GM19438 (cell line): ENCODE results near the gene MTA2.

ENCODE experiments used
- ATAC-seq: cut with Tn5 transposase; IDR thresholded peaks from one replicate; pipeline ENCODE4 v1.9.1; 2021; ENCODE audit warnings: low read depth; ENCODE audit not compliant: unreplicated experiment

MTA2 gene

DNA sequence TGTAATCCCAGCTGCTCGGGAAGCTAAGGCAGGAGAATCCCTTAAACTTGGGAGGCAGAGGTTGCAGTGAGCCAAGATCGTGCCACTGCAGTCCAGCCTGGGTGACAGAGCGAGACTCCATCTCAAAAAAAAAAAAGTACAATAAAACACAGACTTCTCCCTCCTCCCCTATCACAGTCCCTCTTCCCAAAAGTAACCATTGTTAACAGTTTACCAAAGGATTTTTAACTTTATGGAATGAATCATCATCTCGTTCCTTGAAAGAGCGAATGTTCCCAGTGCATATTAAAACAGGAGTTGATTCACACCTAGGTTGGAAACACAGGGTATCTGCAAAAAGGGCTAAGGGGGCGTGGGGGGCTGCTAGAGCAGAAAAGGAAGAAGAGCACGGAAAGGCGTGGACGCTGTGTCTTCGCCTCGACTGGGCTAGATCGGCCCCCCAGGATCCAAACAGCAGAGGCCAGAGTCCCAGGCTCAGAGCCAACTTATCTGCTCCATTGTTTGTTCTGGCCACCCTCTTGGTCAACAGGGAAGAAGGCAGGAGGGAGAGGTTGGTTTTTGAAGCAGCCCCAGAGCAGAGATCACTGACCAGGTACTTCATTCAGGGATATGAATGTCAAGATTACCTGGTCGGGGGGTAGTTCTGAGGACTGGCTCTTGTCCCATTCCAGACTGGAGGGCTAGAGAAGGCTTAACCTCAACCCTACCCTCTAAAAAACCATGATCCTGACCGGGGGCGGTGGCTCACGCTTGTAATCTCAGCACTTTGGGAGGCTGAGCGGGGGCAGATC, 52.9 kb downstream of the MTA2 start:
- no peak for ATAC-seq

DNA sequence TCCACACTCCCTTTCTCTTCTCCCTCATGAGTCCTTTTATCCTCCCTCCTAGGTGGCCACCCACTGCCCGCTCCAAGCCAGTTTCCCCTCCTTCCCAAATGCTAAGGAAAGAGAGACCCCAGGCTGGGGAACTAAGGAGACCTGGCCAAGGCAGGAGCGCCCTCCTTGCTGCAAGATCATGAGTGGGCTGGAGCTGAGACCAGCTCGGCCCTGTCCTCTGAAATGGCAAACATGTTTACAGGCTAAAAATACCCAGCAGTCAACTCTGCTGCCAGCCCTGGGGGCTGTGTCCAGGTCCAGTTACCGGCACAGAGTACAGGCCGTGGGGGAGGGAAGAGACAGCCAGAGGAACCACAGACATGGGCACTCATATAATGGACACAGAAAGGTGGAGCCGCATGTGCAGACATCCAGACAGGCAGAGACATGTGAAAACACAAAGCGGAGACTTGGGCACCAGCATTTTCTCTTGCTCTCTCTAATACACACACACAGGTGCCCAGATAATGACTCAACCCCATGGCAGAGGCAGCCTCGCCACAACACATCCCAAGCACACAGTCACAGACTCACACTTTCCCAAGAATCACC, 53.9 kb downstream of the MTA2 start:
- ATAC-seq, result no peak

DNA sequence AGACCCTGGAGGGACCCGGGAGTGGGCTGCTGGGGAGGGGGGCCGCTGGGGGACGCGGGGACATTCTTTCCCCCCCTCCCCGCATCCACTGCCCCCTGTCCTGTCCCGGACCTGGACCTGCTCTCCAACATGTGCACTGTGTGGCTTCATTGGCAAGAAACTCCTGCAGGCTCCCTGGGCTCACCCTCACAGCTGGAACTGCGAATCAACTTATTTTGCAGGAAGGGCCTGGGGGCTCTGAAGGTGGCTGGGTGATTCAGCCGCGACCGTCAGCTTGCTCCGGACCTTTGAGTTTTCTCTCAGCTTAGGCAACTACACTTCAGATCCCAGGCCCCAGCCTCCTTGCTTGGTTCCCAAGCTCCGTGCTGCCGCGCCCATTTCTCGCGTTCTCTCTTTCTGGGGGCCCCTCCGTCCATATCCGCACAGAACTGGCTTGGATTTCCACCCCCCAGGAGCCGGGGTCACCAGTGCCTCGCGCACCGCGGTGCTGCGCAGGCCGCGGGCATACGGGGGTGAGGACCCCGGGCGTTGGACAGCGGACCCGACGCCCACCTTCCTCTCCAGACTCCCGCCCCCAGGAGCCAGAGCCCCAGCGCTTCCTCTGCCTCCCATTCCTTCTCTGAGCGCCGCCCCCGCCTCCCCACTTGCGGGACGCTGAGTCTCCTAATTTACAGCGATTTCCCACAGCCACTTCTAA, 54.6 kb downstream of the MTA2 start:
- no peak for ATAC-seq

DNA sequence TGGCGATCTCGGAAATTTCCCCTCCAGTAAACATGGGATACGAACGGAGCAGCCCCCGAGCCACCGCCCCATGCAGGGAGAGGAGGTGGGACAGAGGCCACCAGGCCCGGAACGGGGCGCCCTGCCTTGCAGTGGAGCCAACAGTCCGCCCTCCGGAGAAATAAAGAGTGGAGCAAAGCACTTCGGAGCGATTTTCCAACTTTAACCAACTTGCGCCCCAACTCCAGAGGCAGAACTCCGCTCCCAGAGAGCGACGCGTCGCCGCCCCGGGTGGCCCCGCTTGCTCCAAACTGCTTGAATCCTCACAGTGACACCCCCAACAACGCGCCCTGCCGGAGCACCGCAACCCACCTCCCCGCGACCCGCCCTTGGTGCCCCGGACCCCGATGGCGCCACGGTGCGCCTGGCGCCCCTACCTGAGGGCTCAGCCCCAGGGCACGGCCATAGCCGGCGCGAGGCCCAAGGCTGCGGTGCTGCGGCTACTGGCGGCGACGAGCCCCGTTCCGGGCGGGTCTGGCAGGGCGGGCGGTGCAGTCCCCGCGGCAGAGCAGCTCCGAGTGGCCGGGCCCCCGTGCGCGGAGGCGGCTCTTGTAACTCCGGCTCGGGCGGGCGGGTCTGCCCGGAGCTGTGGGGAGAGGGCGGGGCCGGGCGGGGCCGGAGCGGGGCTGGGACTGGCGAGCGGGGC, 55.3 kb downstream of the MTA2 start, which contains the start of gene AHNAK:
Gene AHNAK (minus strand): TSS at position 563 of the 685 bp plus-strand sequence. CDS start 10,708 bp downstream, outside the sequence.
- ATAC-seq, result no peak

DNA sequence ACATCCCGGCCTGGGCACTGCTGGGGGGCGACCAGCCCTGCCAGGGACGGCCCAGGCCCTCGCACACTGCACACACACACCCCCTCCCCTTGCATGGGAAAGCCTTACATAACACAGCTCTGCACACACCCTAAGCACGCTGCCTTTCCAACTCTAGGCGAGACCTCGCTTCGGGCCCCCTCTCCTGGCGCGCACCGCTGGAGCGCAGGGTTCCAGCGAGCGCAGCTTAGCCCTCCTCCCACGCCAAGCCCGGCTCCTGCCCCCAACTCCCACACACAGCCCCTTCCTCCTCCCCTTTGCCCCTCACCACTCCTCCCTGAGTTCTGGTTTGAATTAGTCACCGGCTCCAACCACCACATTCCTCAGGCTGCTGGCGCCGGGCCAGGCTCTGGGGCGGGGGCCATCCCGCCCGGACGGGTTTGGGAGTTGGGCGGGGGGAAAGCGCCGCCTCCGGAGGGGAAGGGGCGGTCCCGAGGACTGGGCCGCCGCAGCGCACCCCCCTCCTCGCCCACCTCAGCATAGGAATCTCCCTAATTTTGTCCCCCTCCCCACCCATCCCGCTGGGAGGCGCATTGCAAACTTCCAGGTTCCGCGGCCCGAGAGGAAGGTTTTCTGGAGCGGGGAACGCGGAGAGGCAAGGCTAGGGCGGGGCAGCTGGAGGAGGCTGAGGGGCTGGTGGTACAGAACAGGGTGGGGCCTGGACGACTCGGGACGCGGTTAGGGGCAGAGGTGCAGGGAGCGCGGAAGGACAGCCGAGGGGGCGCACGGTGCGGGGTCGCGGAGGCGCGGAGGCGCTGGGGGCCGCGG, 56.0 kb downstream of the MTA2 start:
- ATAC-seq, result no peak

DNA sequence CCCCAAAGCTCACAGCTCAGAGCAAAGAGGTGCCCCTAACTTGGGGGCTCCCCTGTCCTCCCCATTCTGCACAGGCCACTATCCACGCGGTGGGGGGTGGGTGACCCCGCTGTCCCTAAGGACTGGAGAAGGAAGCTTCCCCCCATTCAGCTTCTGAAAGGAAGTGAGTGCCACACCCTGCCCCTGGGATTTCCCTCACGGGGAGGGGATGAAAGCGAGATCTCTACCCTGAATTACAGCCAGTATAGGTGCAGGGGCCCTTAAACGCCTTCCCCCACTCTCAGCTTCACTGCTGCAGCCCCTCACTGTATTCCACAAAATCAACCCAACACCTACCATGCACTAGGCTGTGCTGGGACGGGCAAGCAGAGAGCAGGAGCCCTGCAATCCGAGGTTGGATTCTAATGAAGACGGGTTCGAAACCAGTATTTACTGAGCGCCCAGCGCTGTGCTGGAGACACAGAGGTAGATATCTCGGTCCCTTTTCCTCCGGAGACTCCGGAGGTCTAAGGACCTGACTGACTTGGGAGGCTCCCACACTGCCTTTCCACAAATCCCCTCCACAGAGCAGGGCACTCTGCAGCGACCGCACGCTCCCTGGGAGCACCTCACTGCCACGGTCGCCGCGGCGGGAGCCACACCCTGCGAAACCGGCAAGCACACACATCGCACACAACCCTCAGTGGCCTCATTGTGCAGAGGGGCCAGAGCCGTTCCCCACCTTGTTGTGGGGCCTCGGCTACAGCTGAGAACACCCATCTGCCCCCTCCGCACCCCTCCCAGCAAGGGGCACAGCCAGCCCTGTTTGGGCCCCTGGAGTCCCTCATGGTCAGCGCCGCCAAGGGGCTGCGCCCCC, 56.9 kb downstream of the MTA2 start:
- no peak for ATAC-seq

DNA sequence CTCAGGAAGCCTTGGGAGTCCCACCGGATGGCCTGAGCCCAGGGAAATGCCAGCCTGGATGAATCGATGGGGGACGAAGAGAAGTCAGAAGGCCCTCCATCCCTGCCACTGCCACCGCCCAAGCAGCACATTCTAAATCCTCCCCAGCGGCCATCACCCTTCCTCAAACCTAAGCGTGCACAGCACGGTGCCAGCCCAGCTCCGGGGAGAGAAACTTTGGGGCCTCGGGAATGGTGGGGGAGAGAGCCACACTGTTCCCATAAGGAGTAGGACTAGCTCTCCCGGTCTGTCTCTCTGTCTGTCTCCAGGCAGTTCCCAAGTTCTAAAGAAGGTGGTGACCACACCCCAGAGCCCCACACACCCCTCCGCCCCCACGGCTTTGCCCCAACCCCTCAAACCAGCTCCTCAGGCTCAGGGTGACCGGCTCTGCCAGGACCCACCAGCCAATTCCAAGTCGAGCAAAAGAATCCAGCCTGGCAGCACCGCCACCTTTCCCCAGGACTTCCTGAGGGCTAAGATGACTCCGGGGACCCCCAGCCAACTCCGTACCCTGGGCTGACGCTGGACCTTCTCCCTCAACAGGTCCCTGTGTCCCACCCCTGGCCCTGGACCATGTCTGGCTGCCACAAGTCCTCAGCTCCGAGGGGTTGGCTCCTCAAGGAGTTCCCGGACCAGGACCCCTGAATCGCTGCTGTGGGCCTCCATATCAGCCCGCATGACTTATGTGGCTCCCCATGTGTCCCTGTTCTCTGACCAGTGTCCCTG, 57.8 kb downstream of the MTA2 start:
- ATAC-seq, result no peak
